Progenitor cell of endocrine pancreas (in vitro differentiated cells): ENCODE measurements around the gene RASSF3. TPM values are rescaled to one million over a fixed set of nuclear protein-coding genes. Genes with fewer than 3 reads are reported as not detected.
"Not testable (repeated sequence)": the region's sequence is repeated elsewhere in the genome, so short reads cannot be mapped to it uniquely, and the experiment has no call there.

Experiments
- DNase-seq: peaks from one replicate; pipeline ENCODE4 v3.0.0; 2021; ENCODE audit warnings: low spot score; ENCODE audit not compliant: unreplicated experiment
- H3K27ac Mint-ChIP-seq: 2 replicates; pipeline ENCODE4 v1.8.0; 2021; ENCODE audit warnings: mild to moderate bottlenecking, moderate library complexity, mixed read lengths
- H3K27me3 Mint-ChIP-seq: 2 replicates; pipeline ENCODE4 v1.8.0; 2021; ENCODE audit warnings: mixed read lengths
- H3K36me3 Mint-ChIP-seq: 2 replicates; pipeline ENCODE4 v1.8.0; 2022; ENCODE audit warnings: mixed read lengths; ENCODE audit not compliant: insufficient read depth
- H3K4me1 Mint-ChIP-seq: 2 replicates; pipeline ENCODE4 v1.8.0; 2021; ENCODE audit warnings: low read depth, mixed read lengths
- H3K4me3 Mint-ChIP-seq: 2 replicates; pipeline ENCODE4 v1.8.0; 2021; ENCODE audit warnings: low read depth, mild to moderate bottlenecking, moderate library complexity, mixed read lengths
- H3K9me3 Mint-ChIP-seq: 2 replicates; pipeline ENCODE4 v1.8.0; 2021; ENCODE audit warnings: low read depth, mixed read lengths
- total RNA-seq: library from RNA; stranded (reverse); gene quantifications from 2 replicates; pipeline ENCODE4 v1.2.1, GENCODE V29; 2021
- TF ChIP-seq, protein P1 (sequence below): fragments of 200-600 bp; sonication (generic); IDR thresholded peaks from one replicate; pipeline ENCODE4 v1.5.0; 2021; ENCODE audit warnings: antibody characterized with exemption, mild to moderate bottlenecking; ENCODE audit not compliant: unreplicated experiment

The RASSF3 gene
- total RNA-seq, 1 donor from 2014 or later, result 20.7 TPM

- peaks cover 10% of the 10 kb centered on the region for H3K9me3 Mint-ChIP-seq
- TF ChIP-seq, protein P1, sequence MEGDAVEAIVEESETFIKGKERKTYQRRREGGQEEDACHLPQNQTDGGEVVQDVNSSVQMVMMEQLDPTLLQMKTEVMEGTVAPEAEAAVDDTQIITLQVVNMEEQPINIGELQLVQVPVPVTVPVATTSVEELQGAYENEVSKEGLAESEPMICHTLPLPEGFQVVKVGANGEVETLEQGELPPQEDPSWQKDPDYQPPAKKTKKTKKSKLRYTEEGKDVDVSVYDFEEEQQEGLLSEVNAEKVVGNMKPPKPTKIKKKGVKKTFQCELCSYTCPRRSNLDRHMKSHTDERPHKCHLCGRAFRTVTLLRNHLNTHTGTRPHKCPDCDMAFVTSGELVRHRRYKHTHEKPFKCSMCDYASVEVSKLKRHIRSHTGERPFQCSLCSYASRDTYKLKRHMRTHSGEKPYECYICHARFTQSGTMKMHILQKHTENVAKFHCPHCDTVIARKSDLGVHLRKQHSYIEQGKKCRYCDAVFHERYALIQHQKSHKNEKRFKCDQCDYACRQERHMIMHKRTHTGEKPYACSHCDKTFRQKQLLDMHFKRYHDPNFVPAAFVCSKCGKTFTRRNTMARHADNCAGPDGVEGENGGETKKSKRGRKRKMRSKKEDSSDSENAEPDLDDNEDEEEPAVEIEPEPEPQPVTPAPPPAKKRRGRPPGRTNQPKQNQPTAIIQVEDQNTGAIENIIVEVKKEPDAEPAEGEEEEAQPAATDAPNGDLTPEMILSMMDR, result no peak
- no peak for DNase-seq
- H3K27ac Mint-ChIP-seq, result no peak overlapping the region
- peaks cover 5% of the 10 kb centered on the region for H3K27me3 Mint-ChIP-seq
- no peaks in the 10 kb centered on the region for H3K36me3 Mint-ChIP-seq
- no peak overlapping the region for H3K4me3 Mint-ChIP-seq
- H3K4me1 Mint-ChIP-seq, result peaks cover under 1% of the 10 kb centered on the region
Measured at GRCh38 chr12:64577046-64577445, 33.2 kb upstream of the RASSF3 start.

GRCh38 chr12:64578566-64578965 lies 31.7 kb upstream of the RASSF3 start:
- no peak overlapping the region for H3K27ac Mint-ChIP-seq

GRCh38 chr12:64580681-64581080 lies 29.6 kb upstream of the RASSF3 start:
- H3K9me3 Mint-ChIP-seq, result peaks cover 3% of the 10 kb centered on the region
- H3K27ac Mint-ChIP-seq, result no peak overlapping the region
- H3K4me3 Mint-ChIP-seq, result no peak overlapping the region
- H3K4me1 Mint-ChIP-seq, result peaks cover 20% of the 10 kb centered on the region
- peaks cover 16% of the 10 kb centered on the region for H3K27me3 Mint-ChIP-seq
- no peak for DNase-seq
- TF ChIP-seq, protein P1, result no peak
- H3K36me3 Mint-ChIP-seq, result no peaks in the 10 kb centered on the region

More at GRCh38 chr12:64578566-64578965, 31.7 kb upstream of the RASSF3 start:
- Mint-ChIP-seq H3K4me3 (no peak overlapping the region), H3K4me1 (peaks cover 12% of the 10 kb centered on the region), H3K36me3 (no peaks in the 10 kb centered on the region), H3K27me3 (peaks cover 16% of the 10 kb centered on the region), H3K9me3 (peaks cover 10% of the 10 kb centered on the region)
- TF ChIP-seq, protein P1, result no peak
- no peak for DNase-seq

DNA sequence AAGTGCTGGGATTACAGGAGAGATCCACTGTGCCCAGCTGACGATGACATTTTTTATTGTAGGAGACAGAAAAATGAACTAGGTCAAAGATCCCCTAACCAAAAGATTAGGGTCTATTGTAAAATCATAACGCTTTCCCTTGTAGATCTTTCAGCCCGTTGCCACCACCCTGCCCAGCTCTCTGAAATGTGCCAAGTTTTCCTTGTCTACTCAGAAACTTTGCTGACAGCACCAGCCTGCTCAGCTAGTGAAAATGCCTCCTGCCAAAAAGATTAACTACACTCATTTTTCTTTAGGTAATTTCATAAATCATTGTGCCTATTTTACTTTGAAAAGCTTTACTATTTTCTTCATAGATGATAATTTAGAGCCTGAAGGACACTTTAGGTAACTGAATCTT lies 28.2 kb upstream of the RASSF3 start:
- peaks cover 16% of the 10 kb centered on the region for H3K27me3 Mint-ChIP-seq
- no peak for DNase-seq
- peaks cover 20% of the 10 kb centered on the region for H3K4me1 Mint-ChIP-seq
- no peak overlapping the region for H3K4me3 Mint-ChIP-seq
- H3K36me3 Mint-ChIP-seq, result no peaks in the 10 kb centered on the region
- TF ChIP-seq, protein P1, result no peak
- H3K9me3 Mint-ChIP-seq, result no peaks in the 10 kb centered on the region
- no peak overlapping the region for H3K27ac Mint-ChIP-seq

DNA sequence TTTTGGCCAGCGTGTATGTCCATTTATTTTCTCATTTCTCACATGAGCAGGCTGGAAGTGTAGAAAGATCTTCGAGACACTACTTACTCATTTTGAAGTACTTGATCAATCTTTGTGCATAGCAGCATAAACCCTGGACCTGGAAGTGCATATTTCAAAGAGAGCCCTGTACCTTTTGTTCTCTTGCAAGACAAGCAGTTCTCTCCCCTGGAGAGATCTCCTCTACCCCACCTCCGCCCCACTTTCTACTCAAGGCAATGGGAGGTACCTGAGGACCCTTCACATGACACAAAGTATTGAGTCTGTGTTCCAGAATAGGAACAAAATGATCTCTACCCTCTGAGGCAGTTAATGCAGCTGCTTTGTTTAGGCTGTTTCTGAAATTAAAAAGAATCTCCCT lies 27.4 kb upstream of the RASSF3 start:
- Mint-ChIP-seq H3K9me3 (no peaks in the 10 kb centered on the region), H3K27me3 (peaks cover 16% of the 10 kb centered on the region), H3K36me3 (no peaks in the 10 kb centered on the region), H3K27ac (no peak overlapping the region), H3K4me3 (no peak overlapping the region), H3K4me1 (peaks cover 20% of the 10 kb centered on the region)
- TF ChIP-seq, protein P1, result no peak
- no peak for DNase-seq

DNA sequence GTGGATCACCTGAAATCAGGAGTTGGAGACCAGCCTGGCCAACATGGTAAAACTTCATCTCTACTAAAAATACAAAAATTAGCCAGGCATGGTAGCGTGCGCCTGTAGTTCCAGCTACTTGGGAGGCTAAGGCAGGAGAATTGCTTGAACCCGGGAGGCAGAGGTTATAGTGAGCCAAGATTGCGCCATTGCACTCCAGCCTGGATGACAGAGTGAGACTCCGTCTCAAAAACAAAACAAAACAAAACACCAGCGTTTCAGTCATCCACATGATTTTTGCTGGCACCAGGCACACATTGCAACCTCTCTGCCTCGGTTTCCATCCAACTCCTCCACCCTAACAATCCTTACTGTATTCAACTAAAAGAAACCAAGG lies 26.9 kb upstream of the RASSF3 start:
- Mint-ChIP-seq H3K4me1 (peaks cover 20% of the 10 kb centered on the region), H3K27me3 (peaks cover 16% of the 10 kb centered on the region)
- H3K36me3 Mint-ChIP-seq, DNase-seq, H3K27ac Mint-ChIP-seq, H3K9me3 Mint-ChIP-seq, H3K4me3 Mint-ChIP-seq: not testable (repeated sequence)
